ENCODE results near the gene IL4R.

The IL4R gene

DNA sequence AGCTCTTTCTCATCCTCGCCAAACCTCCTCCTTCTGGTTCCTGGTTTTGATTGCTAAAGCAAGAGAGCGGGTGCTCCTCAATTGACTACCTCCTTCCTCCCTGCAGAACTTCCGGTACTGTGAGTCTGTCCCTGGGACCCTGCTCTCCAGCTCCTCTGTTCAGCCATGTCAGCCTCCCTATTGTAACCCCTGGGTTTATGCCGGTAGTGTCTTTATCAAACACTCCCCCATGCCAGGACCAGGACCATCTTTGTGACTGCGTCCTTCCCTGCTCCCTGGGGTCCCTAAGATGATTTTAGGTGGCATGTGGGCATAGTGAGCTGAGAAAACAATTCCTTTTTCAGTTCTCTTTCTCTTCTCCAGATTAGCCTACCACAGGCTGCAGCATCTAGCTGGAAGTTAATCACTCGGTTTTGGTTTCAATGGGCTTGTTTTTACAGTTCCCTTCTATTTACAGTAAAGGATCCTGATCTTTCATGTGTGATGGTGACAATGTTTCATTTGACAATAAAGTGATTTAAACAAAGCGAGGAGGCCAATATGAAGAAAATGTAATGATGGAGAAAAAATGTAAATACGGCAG, 60.5 kb downstream of the IL4R start:
- peak; percentile 53 for DNase-seq (ENCODE audit: low read depth)
- TF ChIP-seq POLR2A (IDR thresholded peaks at IDR 0.05; ENCODE audit: extremely low read depth, insufficient read length) (no peak), MYC (IDR thresholded peaks at IDR 0.05; ENCODE audit: low read depth, low read length) (no peak), MAX (IDR thresholded peaks at IDR 0.05; ENCODE audit: low read depth, low read length) (no peak)
- TF ChIP-seq, protein P1, sequence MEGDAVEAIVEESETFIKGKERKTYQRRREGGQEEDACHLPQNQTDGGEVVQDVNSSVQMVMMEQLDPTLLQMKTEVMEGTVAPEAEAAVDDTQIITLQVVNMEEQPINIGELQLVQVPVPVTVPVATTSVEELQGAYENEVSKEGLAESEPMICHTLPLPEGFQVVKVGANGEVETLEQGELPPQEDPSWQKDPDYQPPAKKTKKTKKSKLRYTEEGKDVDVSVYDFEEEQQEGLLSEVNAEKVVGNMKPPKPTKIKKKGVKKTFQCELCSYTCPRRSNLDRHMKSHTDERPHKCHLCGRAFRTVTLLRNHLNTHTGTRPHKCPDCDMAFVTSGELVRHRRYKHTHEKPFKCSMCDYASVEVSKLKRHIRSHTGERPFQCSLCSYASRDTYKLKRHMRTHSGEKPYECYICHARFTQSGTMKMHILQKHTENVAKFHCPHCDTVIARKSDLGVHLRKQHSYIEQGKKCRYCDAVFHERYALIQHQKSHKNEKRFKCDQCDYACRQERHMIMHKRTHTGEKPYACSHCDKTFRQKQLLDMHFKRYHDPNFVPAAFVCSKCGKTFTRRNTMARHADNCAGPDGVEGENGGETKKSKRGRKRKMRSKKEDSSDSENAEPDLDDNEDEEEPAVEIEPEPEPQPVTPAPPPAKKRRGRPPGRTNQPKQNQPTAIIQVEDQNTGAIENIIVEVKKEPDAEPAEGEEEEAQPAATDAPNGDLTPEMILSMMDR (IDR thresholded peaks at IDR 0.05; ENCODE audit: low read depth, low read length): no peak
- no peak overlapping the region for H3K4me3 ChIP-seq (ENCODE audit: low read depth, low read length)

GRCh38 chr16:27374804-27375425, 61.1 kb downstream of the IL4R start:
- TF ChIP-seq, protein P1 (IDR thresholded peaks at IDR 0.05; ENCODE audit: low read depth, low read length): peak; percentile 61
- TF ChIP-seq POLR2A (IDR thresholded peaks at IDR 0.05; ENCODE audit: extremely low read depth, insufficient read length) (no peak), MYC (IDR thresholded peaks at IDR 0.05; ENCODE audit: low read depth, low read length) (no peak), MAX (IDR thresholded peaks at IDR 0.05; ENCODE audit: low read depth, low read length) (peak; percentile 34; the same call in 1 of the 2 replicates)
- H3K4me3 ChIP-seq (ENCODE audit: low read depth, low read length): no peak overlapping the region
- DNase-seq (ENCODE audit: low read depth): peak; percentile 60

GRCh38 chr16:27377666-27378485, 64.1 kb downstream of the IL4R start:
- TF ChIP-seq MAX (IDR thresholded peaks at IDR 0.05; ENCODE audit: low read depth, low read length) (no peak), POLR2A (IDR thresholded peaks at IDR 0.05; ENCODE audit: extremely low read depth, insufficient read length) (no peak), MYC (IDR thresholded peaks at IDR 0.05; ENCODE audit: low read depth, low read length) (no peak)
- TF ChIP-seq, protein P1 (IDR thresholded peaks at IDR 0.05; ENCODE audit: low read depth, low read length): no peak
- DNase-seq (ENCODE audit: low read depth): no peak
- H3K4me3 ChIP-seq (ENCODE audit: low read depth, low read length): no peak overlapping the region

GRCh38 chr16:27378871-27379481, 65.2 kb downstream of the IL4R start:
- no peak overlapping the region for H3K4me3 ChIP-seq (ENCODE audit: low read depth, low read length)
- DNase-seq (ENCODE audit: low read depth): peak; percentile 31
- TF ChIP-seq MYC (IDR thresholded peaks at IDR 0.05; ENCODE audit: low read depth, low read length) (no peak), MAX (IDR thresholded peaks at IDR 0.05; ENCODE audit: low read depth, low read length) (no peak), POLR2A (IDR thresholded peaks at IDR 0.05; ENCODE audit: extremely low read depth, insufficient read length) (no peak)
- TF ChIP-seq, protein P1 (IDR thresholded peaks at IDR 0.05; ENCODE audit: low read depth, low read length): no peak

- H3K4me3 ChIP-seq (ENCODE audit: low read depth, low read length): no peak overlapping the region
- TF ChIP-seq POLR2A (IDR thresholded peaks at IDR 0.05; ENCODE audit: extremely low read depth, insufficient read length) (no peak), MYC (IDR thresholded peaks at IDR 0.05; ENCODE audit: low read depth, low read length) (no peak), MAX (IDR thresholded peaks at IDR 0.05; ENCODE audit: low read depth, low read length) (no peak)
- TF ChIP-seq, protein P1 (IDR thresholded peaks at IDR 0.05; ENCODE audit: low read depth, low read length): no peak
- DNase-seq (ENCODE audit: low read depth): no peak
Observed at GRCh38 chr16:27379919-27380318, 66.1 kb downstream of the IL4R start.
